DOHH2 (cell line): ENCODE data around the gene TTC28.

Experiments used
- H3F3A ChIP-seq: fragments of 200-600 bp; sonication (generic), shearing (Covaris generic); 2 replicates; pipeline ENCODE4 v1.6.0; 2016; ENCODE audit warnings: antibody characterized with exemption, mild to moderate bottlenecking; ENCODE audit not compliant: control insufficient read depth, insufficient read depth
- H3K27ac ChIP-seq: fragments of 200-600 bp; sonication (generic); 2 replicates; pipeline ENCODE4 v1.5.1; 2014; ENCODE audit warnings: low read depth, mild to moderate bottlenecking, low read length, moderate library complexity
- H3K27me3 ChIP-seq: fragments of 200-600 bp; sonication (generic); 2 replicates; pipeline ENCODE4 v1.6.1; 2014; ENCODE audit warnings: mild to moderate bottlenecking, low read length, mixed read lengths; ENCODE audit not compliant: control insufficient read depth
- H3K36me3 ChIP-seq: fragments of 200-600 bp; sonication (generic); 2 replicates; pipeline ENCODE4 v1.6.1; 2014; ENCODE audit warnings: mild to moderate bottlenecking, low read length, moderate library complexity, mixed read lengths; ENCODE audit not compliant: control insufficient read depth
- H3K4me1 ChIP-seq: fragments of 200-600 bp; sonication (generic); 2 replicates; pipeline ENCODE4 v1.6.1; 2014; ENCODE audit warnings: mild to moderate bottlenecking, low read length, mixed read lengths; ENCODE audit not compliant: control insufficient read depth
- H3K4me2 ChIP-seq: fragments of 200-600 bp; sonication (generic); 2 replicates; pipeline ENCODE4 v1.6.0; 2014; ENCODE audit warnings: mild to moderate bottlenecking, low read length, moderate library complexity
- H3K4me3 ChIP-seq: fragments of 200-600 bp; sonication (generic); 2 replicates; pipeline ENCODE4 v1.5.1; 2014; ENCODE audit warnings: mild to moderate bottlenecking, low read length, mixed read lengths
- H3K79me2 ChIP-seq: fragments of 200-600 bp; sonication (generic); 2 replicates; pipeline ENCODE4 v1.6.1; 2014; ENCODE audit warnings: mild to moderate bottlenecking, low read length, mixed read lengths; ENCODE audit not compliant: control insufficient read depth
- H3K9me2 ChIP-seq: fragments of 200-600 bp; sonication (generic); replicated peaks from 2 replicates; pipeline ENCODE4 v1.6.1; 2014; ENCODE audit warnings: mild to moderate bottlenecking, low read length, mixed read lengths; ENCODE audit not compliant: control insufficient read depth
- H3K9me3 ChIP-seq: fragments of 200-600 bp; sonication (generic); 2 replicates; pipeline ENCODE4 v1.6.1; 2014; ENCODE audit warnings: antibody characterized with exemption, low read length, mixed read lengths; ENCODE audit not compliant: control insufficient read depth, insufficient read depth
- H4K20me1 ChIP-seq: fragments of 200-600 bp; sonication (generic); 2 replicates; pipeline ENCODE4 v1.6.0; 2014; ENCODE audit warnings: low read depth, mild to moderate bottlenecking, antibody characterized with exemption, low read length, moderate library complexity; ENCODE audit not compliant: control insufficient read depth, insufficient read depth
- EZH2phosphoT487 ChIP-seq: fragments of 200-600 bp; sonication (generic); IDR thresholded peaks from 2 replicates; pipeline ENCODE4 v1.6.1; 2017; ENCODE audit warnings: borderline replicate concordance, mild to moderate bottlenecking, antibody characterized with exemption, low read length, moderate library complexity, mixed read lengths
- TF ChIP-seq, protein P1 (sequence below): fragments of 200-600 bp; sonication (generic); IDR thresholded peaks from one replicate; pipeline ENCODE4 v1.5.1; 2014; ENCODE audit warnings: antibody characterized with exemption, mild to moderate bottlenecking, low read depth, low read length; ENCODE audit not compliant: poor library complexity, severe bottlenecking

The TTC28 gene

DNA sequence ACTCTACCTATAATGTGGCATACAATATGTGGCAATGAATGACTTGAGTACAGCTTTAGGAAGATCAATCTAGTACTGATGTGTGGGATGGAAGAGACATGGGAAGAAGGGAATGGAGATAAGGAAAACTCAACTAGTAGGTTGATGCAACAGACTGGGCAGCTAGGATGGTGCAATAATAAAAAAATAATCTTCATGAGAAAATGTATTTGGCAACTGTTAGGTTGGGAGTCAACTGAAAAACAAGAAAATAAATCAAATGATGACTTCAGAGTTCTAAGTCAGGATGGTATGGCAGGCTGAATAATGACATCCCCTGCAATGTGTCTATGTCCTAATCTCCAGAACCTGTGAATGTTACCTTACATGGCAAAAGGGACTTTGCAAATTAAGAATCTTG, 523.8 kb downstream of the TTC28 start:
- Histone ChIP-seq H3K4me1 (no peaks in the 10 kb centered on the region), H3K9me2 (no peaks in the 10 kb centered on the region), H3F3A (no peaks in the 10 kb centered on the region), H3K4me3 (no peak overlapping the region), H3K36me3 (no peaks in the 10 kb centered on the region), H3K4me2 (no peak overlapping the region), H3K27ac (no peak overlapping the region), H4K20me1 (no peaks in the 10 kb centered on the region), H3K79me2 (no peaks in the 10 kb centered on the region), H3K27me3 (0 out of 2 replicates have a peak, but pooled peaks cover 3% of the 10 kb centered on the region), H3K9me3 (no peaks in the 10 kb centered on the region)
- no peak for TF ChIP-seq EZH2phosphoT487
- TF ChIP-seq, protein P1, sequence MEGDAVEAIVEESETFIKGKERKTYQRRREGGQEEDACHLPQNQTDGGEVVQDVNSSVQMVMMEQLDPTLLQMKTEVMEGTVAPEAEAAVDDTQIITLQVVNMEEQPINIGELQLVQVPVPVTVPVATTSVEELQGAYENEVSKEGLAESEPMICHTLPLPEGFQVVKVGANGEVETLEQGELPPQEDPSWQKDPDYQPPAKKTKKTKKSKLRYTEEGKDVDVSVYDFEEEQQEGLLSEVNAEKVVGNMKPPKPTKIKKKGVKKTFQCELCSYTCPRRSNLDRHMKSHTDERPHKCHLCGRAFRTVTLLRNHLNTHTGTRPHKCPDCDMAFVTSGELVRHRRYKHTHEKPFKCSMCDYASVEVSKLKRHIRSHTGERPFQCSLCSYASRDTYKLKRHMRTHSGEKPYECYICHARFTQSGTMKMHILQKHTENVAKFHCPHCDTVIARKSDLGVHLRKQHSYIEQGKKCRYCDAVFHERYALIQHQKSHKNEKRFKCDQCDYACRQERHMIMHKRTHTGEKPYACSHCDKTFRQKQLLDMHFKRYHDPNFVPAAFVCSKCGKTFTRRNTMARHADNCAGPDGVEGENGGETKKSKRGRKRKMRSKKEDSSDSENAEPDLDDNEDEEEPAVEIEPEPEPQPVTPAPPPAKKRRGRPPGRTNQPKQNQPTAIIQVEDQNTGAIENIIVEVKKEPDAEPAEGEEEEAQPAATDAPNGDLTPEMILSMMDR: no peak

DNA sequence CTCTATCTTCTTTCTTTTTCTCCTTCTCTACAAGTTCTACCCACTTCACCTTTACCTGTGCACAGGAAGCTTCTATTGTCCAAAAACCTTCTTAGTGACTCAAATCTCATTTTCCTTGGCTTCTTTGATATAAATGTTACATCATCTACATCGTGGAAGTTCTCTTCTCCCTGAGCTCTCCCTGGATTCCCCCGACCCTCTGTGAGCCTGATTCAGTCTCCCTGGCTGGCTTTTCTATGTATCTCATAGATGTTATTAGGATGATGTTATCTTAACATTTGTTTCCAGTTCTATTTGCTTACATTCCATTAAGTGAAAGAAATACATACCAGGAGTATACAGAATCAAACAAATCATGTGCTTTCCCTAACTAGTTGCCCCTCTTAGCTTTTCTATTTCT, 524.8 kb downstream of the TTC28 start:
- no peaks in the 10 kb centered on the region for H4K20me1 ChIP-seq
- H3K79me2 ChIP-seq: no peaks in the 10 kb centered on the region
- no peak overlapping the region for H3K4me2 ChIP-seq
- no peaks in the 10 kb centered on the region for H3K9me3 ChIP-seq
- TF ChIP-seq, protein P1: no peak
- no peak for TF ChIP-seq EZH2phosphoT487
- H3K36me3 ChIP-seq: no peaks in the 10 kb centered on the region
- H3F3A ChIP-seq: no peaks in the 10 kb centered on the region
- H3K27me3 ChIP-seq: 0 out of 2 replicates have a peak, but pooled peaks cover 3% of the 10 kb centered on the region
- H3K4me3 ChIP-seq: no peak overlapping the region
- no peak overlapping the region for H3K27ac ChIP-seq
- no peaks in the 10 kb centered on the region for H3K9me2 ChIP-seq
- H3K4me1 ChIP-seq: no peaks in the 10 kb centered on the region

DNA sequence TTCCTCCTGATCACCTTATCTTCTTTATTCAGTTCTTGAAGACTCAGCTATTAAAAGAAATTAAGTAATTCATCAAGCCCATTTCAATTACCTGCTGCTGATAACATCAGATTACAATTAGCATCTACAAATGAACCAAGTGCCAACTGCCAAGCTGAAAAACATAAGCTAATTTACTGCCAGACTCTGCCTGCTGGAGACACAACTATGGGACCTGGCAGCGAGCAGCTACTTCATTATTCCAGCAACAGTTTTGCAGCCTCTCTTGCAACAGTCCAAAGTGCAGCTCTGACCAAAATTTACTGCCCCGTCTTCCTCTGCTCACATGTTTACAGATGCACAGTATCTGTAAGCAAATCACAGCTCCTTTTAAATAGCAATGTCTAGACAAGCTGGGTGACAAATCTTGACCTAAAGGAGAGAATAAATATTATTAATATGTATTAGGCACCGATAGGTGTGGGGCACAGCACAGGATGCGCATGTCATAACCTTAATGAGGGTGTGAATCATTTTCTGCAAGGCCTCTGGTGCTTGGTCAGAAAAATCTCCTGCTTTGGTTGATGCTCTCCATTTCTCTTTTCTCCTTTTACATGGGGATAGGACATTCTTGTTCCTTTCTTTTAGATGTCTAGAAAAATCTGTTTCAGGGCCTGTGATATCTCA, 528.4 kb downstream of the TTC28 start:
- Histone ChIP-seq H3K9me2 (no peaks in the 10 kb centered on the region), H3K4me2 (no peak overlapping the region), H3F3A (no peaks in the 10 kb centered on the region), H3K36me3 (no peaks in the 10 kb centered on the region), H3K27ac (no peak overlapping the region), H3K27me3 (no peaks in the 10 kb centered on the region), H3K9me3 (no peaks in the 10 kb centered on the region), H3K79me2 (no peaks in the 10 kb centered on the region), H4K20me1 (no peaks in the 10 kb centered on the region), H3K4me1 (no peaks in the 10 kb centered on the region), H3K4me3 (no peak overlapping the region)
- TF ChIP-seq, protein P1: no peak
- no peak for TF ChIP-seq EZH2phosphoT487
